Measurements from ENCODE around the gene COIL.
A peak's percentile ranks its signal among the peaks of the same experiment; 100 is the strongest.
"Not testable (repeated sequence)": the region's sequence is repeated elsewhere in the genome, so short reads cannot be mapped to it uniquely, and the experiment has no call there.

COIL gene

GRCh38 chr17:56994009-56994792 is 33.4 kb upstream of the COIL start:
- peaks cover 0 to 24% of the 10 kb centered on the region in 2 donors for H3K36me3 ChIP-seq (ENCODE audit: control insufficient read depth in 2 of 2, insufficient read depth in 2 of 2, low read length in 2 of 2)
- no peak overlapping the region for H3K27ac ChIP-seq (ENCODE audit: low read depth in 2 of 2, low read length in 2 of 2)
- H3K4me3 ChIP-seq (ENCODE audit: low read length in 2 of 2) = no peak overlapping the region
- H3K4me1 ChIP-seq (ENCODE audit: control insufficient read depth in 2 of 2, insufficient read depth in 2 of 2, low read length in 2 of 2) = no peaks in the 10 kb centered on the region
- no peak overlapping the region for H3K9ac ChIP-seq (ENCODE audit: low read depth in 1 of 2, low read length in 2 of 2)
- no peaks in the 10 kb centered on the region for H3K9me3 ChIP-seq (ENCODE audit: control insufficient read depth in 2 of 2, low read length in 2 of 2)
- no peaks in the 10 kb centered on the region for H3K27me3 ChIP-seq (ENCODE audit: control insufficient read depth in 2 of 2, insufficient read depth in 2 of 2, low read length in 2 of 2)

- Histone ChIP-seq H3K4me1 (ENCODE audit: control insufficient read depth in 2 of 2, insufficient read depth in 2 of 2, low read length in 2 of 2) (no peaks in the 10 kb centered on the region), H3K36me3 (ENCODE audit: control insufficient read depth in 2 of 2, insufficient read depth in 2 of 2, low read length in 2 of 2) (peaks cover 0 to 19% of the 10 kb centered on the region in 2 donors), H3K27ac (ENCODE audit: low read depth in 2 of 2, low read length in 2 of 2) (no peak overlapping the region)
These were observed 31.5 kb upstream of the COIL start for GRCh38 chr17:56992364-56992763.

GRCh38 chr17:56988901-56989572 is 28.2 kb upstream of the COIL start:
- Histone ChIP-seq H3K4me1 (ENCODE audit: control insufficient read depth in 2 of 2, insufficient read depth in 2 of 2, low read length in 2 of 2) (no peaks in the 10 kb centered on the region), H3K36me3 (ENCODE audit: control insufficient read depth in 2 of 2, insufficient read depth in 2 of 2, low read length in 2 of 2) (peaks cover 0 to 16% of the 10 kb centered on the region in 2 donors), H3K4me3 (ENCODE audit: low read length in 2 of 2) (no peak overlapping the region), H3K9ac (ENCODE audit: low read depth in 1 of 2, low read length in 2 of 2) (no peak overlapping the region), H3K27ac (ENCODE audit: low read depth in 2 of 2, low read length in 2 of 2) (no peak overlapping the region), H3K27me3 (ENCODE audit: control insufficient read depth in 2 of 2, insufficient read depth in 2 of 2, low read length in 2 of 2) (no peaks in the 10 kb centered on the region), H3K9me3 (ENCODE audit: control insufficient read depth in 2 of 2, low read length in 2 of 2) (no peaks in the 10 kb centered on the region)

More at GRCh38 chr17:56992364-56992763, 31.5 kb upstream of the COIL start:
- H3K4me3 ChIP-seq (ENCODE audit: low read length in 2 of 2) = peak overlapping the region in 1 of 2 donors; percentile 14
- no peaks in the 10 kb centered on the region for H3K27me3 ChIP-seq (ENCODE audit: control insufficient read depth in 2 of 2, insufficient read depth in 2 of 2, low read length in 2 of 2)
- H3K9me3 ChIP-seq (ENCODE audit: control insufficient read depth in 2 of 2, low read length in 2 of 2) = no peaks in the 10 kb centered on the region
- H3K9ac ChIP-seq (ENCODE audit: low read depth in 1 of 2, low read length in 2 of 2) = no peak overlapping the region

- Histone ChIP-seq H3K4me3 (ENCODE audit: low read length in 2 of 2) (no peak overlapping the region), H3K27me3 (ENCODE audit: control insufficient read depth in 2 of 2, insufficient read depth in 2 of 2, low read length in 2 of 2) (no peaks in the 10 kb centered on the region), H3K9me3 (ENCODE audit: control insufficient read depth in 2 of 2, low read length in 2 of 2) (no peaks in the 10 kb centered on the region), H3K4me1 (ENCODE audit: control insufficient read depth in 2 of 2, insufficient read depth in 2 of 2, low read length in 2 of 2) (no peaks in the 10 kb centered on the region), H3K9ac (ENCODE audit: low read depth in 1 of 2, low read length in 2 of 2) (no peak overlapping the region), H3K27ac (ENCODE audit: low read depth in 2 of 2, low read length in 2 of 2) (no peak overlapping the region), H3K36me3 (ENCODE audit: control insufficient read depth in 2 of 2, insufficient read depth in 2 of 2, low read length in 2 of 2) (peaks cover 0 to 10% of the 10 kb centered on the region in 2 donors)
These were observed 26.5 kb upstream of the COIL start for GRCh38 chr17:56987283-56987834.

GRCh38 chr17:56985371-56986162 is 24.7 kb upstream of the COIL start:
- Histone ChIP-seq H3K36me3 (ENCODE audit: control insufficient read depth in 2 of 2, insufficient read depth in 2 of 2, low read length in 2 of 2) (peaks cover 0 to 10% of the 10 kb centered on the region in 2 donors), H3K4me1 (ENCODE audit: control insufficient read depth in 2 of 2, insufficient read depth in 2 of 2, low read length in 2 of 2) (no peaks in the 10 kb centered on the region)

GRCh38 chr17:56983366-56983765 is 22.5 kb upstream of the COIL start:
- Histone ChIP-seq H3K4me1 (ENCODE audit: control insufficient read depth in 2 of 2, insufficient read depth in 2 of 2, low read length in 2 of 2) (peaks cover 0 to 4% of the 10 kb centered on the region in 2 donors), H3K9ac (ENCODE audit: low read depth in 1 of 2, low read length in 2 of 2) (no peak overlapping the region), H3K9me3 (ENCODE audit: control insufficient read depth in 2 of 2, low read length in 2 of 2) (no peaks in the 10 kb centered on the region), H3K27ac (ENCODE audit: low read depth in 2 of 2, low read length in 2 of 2) (no peak overlapping the region), H3K4me3 (ENCODE audit: low read length in 2 of 2) (no peak overlapping the region), H3K36me3 (ENCODE audit: control insufficient read depth in 2 of 2, insufficient read depth in 2 of 2, low read length in 2 of 2) (peaks cover 0 to 10% of the 10 kb centered on the region in 2 donors), H3K27me3 (ENCODE audit: control insufficient read depth in 2 of 2, insufficient read depth in 2 of 2, low read length in 2 of 2) (no peaks in the 10 kb centered on the region)

More at GRCh38 chr17:56985371-56986162, 24.7 kb upstream of the COIL start:
- H3K4me3 ChIP-seq (ENCODE audit: low read length in 2 of 2) = no peak overlapping the region
- no peaks in the 10 kb centered on the region for H3K9me3 ChIP-seq (ENCODE audit: control insufficient read depth in 2 of 2, low read length in 2 of 2)
- no peaks in the 10 kb centered on the region for H3K27me3 ChIP-seq (ENCODE audit: control insufficient read depth in 2 of 2, insufficient read depth in 2 of 2, low read length in 2 of 2)
- no peak overlapping the region for H3K27ac ChIP-seq (ENCODE audit: low read depth in 2 of 2, low read length in 2 of 2)
- no peak overlapping the region for H3K9ac ChIP-seq (ENCODE audit: low read depth in 1 of 2, low read length in 2 of 2)

GRCh38 chr17:56982312-56982711 is 21.5 kb upstream of the COIL start:
- peaks cover under 1 to 4% of the 10 kb centered on the region in 2 donors for H3K4me1 ChIP-seq (ENCODE audit: control insufficient read depth in 2 of 2, insufficient read depth in 2 of 2, low read length in 2 of 2)

GRCh38 chr17:56980526-56980925 is 19.7 kb upstream of the COIL start:
- H3K4me3 ChIP-seq (ENCODE audit: low read length in 2 of 2); H3K9me3 ChIP-seq (ENCODE audit: control insufficient read depth in 2 of 2, low read length in 2 of 2); H3K9ac ChIP-seq (ENCODE audit: low read depth in 1 of 2, low read length in 2 of 2); H3K36me3 ChIP-seq (ENCODE audit: control insufficient read depth in 2 of 2, insufficient read depth in 2 of 2, low read length in 2 of 2); H3K27ac ChIP-seq (ENCODE audit: low read depth in 2 of 2, low read length in 2 of 2); H3K27me3 ChIP-seq (ENCODE audit: control insufficient read depth in 2 of 2, insufficient read depth in 2 of 2, low read length in 2 of 2); H3K4me1 ChIP-seq (ENCODE audit: control insufficient read depth in 2 of 2, insufficient read depth in 2 of 2, low read length in 2 of 2): not testable (repeated sequence)

More at GRCh38 chr17:56982312-56982711, 21.5 kb upstream of the COIL start:
- Histone ChIP-seq H3K27me3 (ENCODE audit: control insufficient read depth in 2 of 2, insufficient read depth in 2 of 2, low read length in 2 of 2) (no peaks in the 10 kb centered on the region), H3K9me3 (ENCODE audit: control insufficient read depth in 2 of 2, low read length in 2 of 2) (no peaks in the 10 kb centered on the region), H3K36me3 (ENCODE audit: control insufficient read depth in 2 of 2, insufficient read depth in 2 of 2, low read length in 2 of 2) (peaks cover 0 to 10% of the 10 kb centered on the region in 2 donors), H3K9ac (ENCODE audit: low read depth in 1 of 2, low read length in 2 of 2) (no peak overlapping the region), H3K27ac (ENCODE audit: low read depth in 2 of 2, low read length in 2 of 2) (no peak overlapping the region), H3K4me3 (ENCODE audit: low read length in 2 of 2) (no peak overlapping the region)

GRCh38 chr17:56979091-56979480 is 18.2 kb upstream of the COIL start:
- Histone ChIP-seq H3K9me3 (ENCODE audit: control insufficient read depth in 2 of 2, low read length in 2 of 2) (no peaks in the 10 kb centered on the region), H3K9ac (ENCODE audit: low read depth in 1 of 2, low read length in 2 of 2) (no peak overlapping the region), H3K4me1 (ENCODE audit: control insufficient read depth in 2 of 2, insufficient read depth in 2 of 2, low read length in 2 of 2) (peaks cover 4% of the 10 kb centered on the region in 2 donors), H3K27me3 (ENCODE audit: control insufficient read depth in 2 of 2, insufficient read depth in 2 of 2, low read length in 2 of 2) (no peaks in the 10 kb centered on the region), H3K4me3 (ENCODE audit: low read length in 2 of 2) (peak overlapping the region in 1 of 2 donors; percentile 78), H3K36me3 (ENCODE audit: control insufficient read depth in 2 of 2, insufficient read depth in 2 of 2, low read length in 2 of 2) (peaks cover 0 to 3% of the 10 kb centered on the region in 2 donors), H3K27ac (ENCODE audit: low read depth in 2 of 2, low read length in 2 of 2) (peak overlapping the region in 1 of 2 donors; percentile 40)

Measured in mucosa of rectum (tissue), 2 donors.